Fibroblast of skin of left quadriceps (primary cell): ENCODE data around the gene RPAIN.

Experiments used
- DNase-seq, 2 experiments: peaks; one replicate each; pipeline ENCODE4 v3.0.0-alpha.2; 2013; ENCODE audit warnings: low read depth in 2 of 2

Gene RPAIN

GRCh38 chr17:5419959-5420653 is at the start of gene RPAIN:
TSS of gene RPAIN (plus strand) at chr17:5420182. CDS start at chr17:5420211, 29 bp downstream.
- peak in 1 of 2 experiments; percentile 62 for DNase-seq

- DNase-seq, result no peak
Observed at GRCh38 chr17:5370411-5370810, 49.6 kb upstream of the RPAIN start.

GRCh38 chr17:5373112-5373511 is 46.9 kb upstream of the RPAIN start:
- no peak for DNase-seq

GRCh38 chr17:5378566-5379207 is 41.3 kb upstream of the RPAIN start:
- no peak for DNase-seq

GRCh38 chr17:5379351-5380107 is 40.5 kb upstream of the RPAIN start:
- no peak for DNase-seq

- DNase-seq, result no peak
Observed at GRCh38 chr17:5380491-5381135, 39.4 kb upstream of the RPAIN start.

- DNase-seq, result no peak
Observed at GRCh38 chr17:5381542-5381941, 38.4 kb upstream of the RPAIN start.

- DNase-seq, result no peak
Observed at GRCh38 chr17:5391678-5392077, 28.3 kb upstream of the RPAIN start.

GRCh38 chr17:5396612-5397011 is 23.4 kb upstream of the RPAIN start:
- DNase-seq, result no peak

GRCh38 chr17:5399767-5400166 is 20.2 kb upstream of the RPAIN start:
- no peak for DNase-seq

- no peak for DNase-seq
Observed at GRCh38 chr17:5405400-5405799, 14.6 kb upstream of the RPAIN start.

- DNase-seq, result no peak
Observed at GRCh38 chr17:5408186-5408585, 11.8 kb upstream of the RPAIN start.

GRCh38 chr17:5410594-5411272 is 9.2 kb upstream of the RPAIN start:
- DNase-seq, result no peak

GRCh38 chr17:5413682-5414081 is 6.3 kb upstream of the RPAIN start:
- peak; percentile 75 to 77 for DNase-seq

GRCh38 chr17:5416901-5417300 is 3.1 kb upstream of the RPAIN start:
- no peak for DNase-seq

GRCh38 chr17:5418858-5419355 is 1.1 kb upstream of the RPAIN start:
- no peak for DNase-seq

GRCh38 chr17:5419356-5419958 is 525 bp upstream of the RPAIN start, which contains the start of gene NUP88:
TSS of gene NUP88 (minus strand) at chr17:5419662. CDS start at chr17:5419650, 12 bp downstream.
- peak; percentile 91 to 93 for DNase-seq

- DNase-seq, result peak; percentile 21 to 34
Observed at GRCh38 chr17:5422505-5422904, 2.5 kb downstream of the RPAIN start.

- DNase-seq, result no peak
Observed at GRCh38 chr17:5424909-5425308, 4.9 kb downstream of the RPAIN start.

- DNase-seq, result no peak
Observed at GRCh38 chr17:5425826-5426225, 5.8 kb downstream of the RPAIN start.
